RWPE1 (cell line): ENCODE results near the gene EFHC1.

Experiments used
- CTCF ChIA-PET: fragments of 350-600 bp; sonication (Branson Sonifier 250); formaldehyde crosslinking; extraction: SDS; loops from one replicate; lab custom pipeline; 2021; lab: Yijun Ruan, JAX
- POLR2A ChIA-PET: fragments of 400-600 bp; formaldehyde crosslinking; extraction: SDS; loops from one replicate; lab custom pipeline; 2020; ENCODE audit warnings: antibody characterized with exemption; ENCODE audit not compliant: low non-redundant PET; lab: Yijun Ruan, JAX
- DNase-seq: peaks from one replicate; pipeline ENCODE4 v3.0.0; 2012; ENCODE audit warnings: low spot score
- H3K27ac ChIP-seq: fragments of 450-650 bp; 2 replicates; pipeline ENCODE4 v1.5.1; 2017
- TF ChIP-seq, protein P1 (sequence below): fragments of 450-650 bp; conservative IDR thresholded peaks from 2 replicates; pipeline ENCODE4 v1.5.1; 2017; ENCODE audit warnings: low read depth, mild to moderate bottlenecking

Gene EFHC1

DNA sequence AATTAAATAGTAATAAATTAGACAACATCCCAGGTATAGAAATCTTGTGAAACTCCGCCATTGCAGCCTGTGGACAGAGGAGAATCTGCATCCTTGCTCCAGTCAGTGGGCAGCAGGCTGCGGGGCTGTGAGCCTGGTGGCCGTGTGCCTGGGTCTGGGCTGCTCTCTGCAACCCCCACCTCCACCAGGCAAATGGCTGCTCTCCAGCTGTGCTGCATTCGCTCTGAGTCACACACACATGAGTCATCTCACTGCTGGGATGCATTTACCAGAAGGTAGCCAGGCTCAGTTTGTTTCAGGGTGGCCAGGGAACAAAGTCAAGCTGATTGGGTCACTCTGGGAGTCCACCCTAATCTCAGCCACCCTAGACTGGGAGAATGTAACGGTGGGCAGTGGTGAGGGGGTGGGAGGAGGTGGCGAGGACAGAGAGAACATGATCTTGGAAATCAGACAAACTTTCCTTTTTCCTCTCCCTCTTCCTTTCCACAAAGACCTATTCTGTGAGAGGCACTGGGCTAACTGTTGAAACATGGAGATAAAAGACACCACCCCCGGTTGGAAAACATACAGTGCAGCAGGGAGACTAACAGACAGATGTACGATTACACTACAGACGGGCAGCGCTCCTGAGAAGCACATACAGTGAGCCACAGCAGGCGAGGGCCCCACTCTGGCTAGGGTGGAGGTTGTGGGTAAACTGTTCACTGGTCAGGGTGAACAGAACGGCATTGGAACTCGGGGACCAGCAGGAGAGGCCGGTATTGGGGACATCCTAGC lies 97.5 kb downstream of the EFHC1 start:
- ChIA-PET CTCF (no interaction called here), POLR2A (no interaction called here)
- TF ChIP-seq, protein P1, sequence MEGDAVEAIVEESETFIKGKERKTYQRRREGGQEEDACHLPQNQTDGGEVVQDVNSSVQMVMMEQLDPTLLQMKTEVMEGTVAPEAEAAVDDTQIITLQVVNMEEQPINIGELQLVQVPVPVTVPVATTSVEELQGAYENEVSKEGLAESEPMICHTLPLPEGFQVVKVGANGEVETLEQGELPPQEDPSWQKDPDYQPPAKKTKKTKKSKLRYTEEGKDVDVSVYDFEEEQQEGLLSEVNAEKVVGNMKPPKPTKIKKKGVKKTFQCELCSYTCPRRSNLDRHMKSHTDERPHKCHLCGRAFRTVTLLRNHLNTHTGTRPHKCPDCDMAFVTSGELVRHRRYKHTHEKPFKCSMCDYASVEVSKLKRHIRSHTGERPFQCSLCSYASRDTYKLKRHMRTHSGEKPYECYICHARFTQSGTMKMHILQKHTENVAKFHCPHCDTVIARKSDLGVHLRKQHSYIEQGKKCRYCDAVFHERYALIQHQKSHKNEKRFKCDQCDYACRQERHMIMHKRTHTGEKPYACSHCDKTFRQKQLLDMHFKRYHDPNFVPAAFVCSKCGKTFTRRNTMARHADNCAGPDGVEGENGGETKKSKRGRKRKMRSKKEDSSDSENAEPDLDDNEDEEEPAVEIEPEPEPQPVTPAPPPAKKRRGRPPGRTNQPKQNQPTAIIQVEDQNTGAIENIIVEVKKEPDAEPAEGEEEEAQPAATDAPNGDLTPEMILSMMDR = no peak
- peak overlapping the region; percentile 98 for H3K27ac ChIP-seq
- peak; percentile 96 for DNase-seq

DNA sequence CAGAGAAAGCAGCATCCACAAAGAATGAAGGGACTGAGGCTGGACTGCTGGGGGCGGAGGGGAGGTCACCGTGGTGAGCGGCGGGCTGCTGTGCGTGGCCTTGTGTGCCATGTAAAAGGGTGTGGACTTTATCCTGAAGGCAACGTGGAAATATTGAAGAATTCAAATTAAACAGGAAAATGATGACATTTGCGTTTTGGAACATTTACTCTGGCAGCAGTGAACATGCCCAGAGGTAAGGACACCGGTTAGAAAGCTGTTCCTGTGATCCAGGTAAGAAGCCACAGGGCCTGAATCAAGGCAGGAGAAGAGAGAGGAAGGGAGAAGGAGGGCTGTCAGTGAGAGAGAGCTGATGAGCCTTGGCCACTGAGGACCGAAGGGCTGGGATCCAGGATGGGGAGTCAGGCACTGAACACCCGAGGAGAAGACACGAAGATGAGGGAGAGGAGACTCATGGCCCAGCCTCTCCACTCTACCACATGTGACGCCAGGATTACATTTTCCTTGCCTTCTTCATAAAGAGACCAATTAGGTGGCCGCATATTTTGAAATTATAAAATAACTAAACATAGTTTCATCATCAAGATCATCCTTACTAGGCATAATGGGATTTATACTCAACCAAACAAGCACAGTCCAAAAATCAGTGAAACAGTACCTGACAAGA lies 98.3 kb downstream of the EFHC1 start:
- ChIA-PET CTCF (no interaction called here), POLR2A (no interaction called here)
- H3K27ac ChIP-seq = peak overlapping the region; percentile 98
- no peak for DNase-seq
- TF ChIP-seq, protein P1 = no peak

DNA sequence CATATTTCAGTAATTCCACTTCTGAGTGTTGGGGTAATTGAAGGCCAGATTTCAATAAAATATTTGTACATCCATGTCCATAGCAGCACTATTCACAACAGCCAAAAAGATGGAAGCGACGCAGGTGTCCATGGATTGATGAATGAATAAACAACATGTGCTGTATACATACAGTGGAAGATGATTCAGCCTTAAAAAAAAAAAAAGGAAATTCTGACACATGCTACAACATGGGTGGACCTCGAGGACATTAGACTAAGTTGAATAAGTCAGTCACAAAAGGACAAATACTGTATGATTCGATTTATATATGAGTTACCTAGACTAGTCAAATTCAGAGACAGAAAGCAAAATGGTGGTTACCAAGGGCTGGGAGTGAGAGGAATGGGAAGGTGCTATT lies 99.5 kb downstream of the EFHC1 start:
- CTCF ChIA-PET = interaction anchor here (0.6 kb wide), 2 partner anchors 16 to 32 kb away, joined by 3 read pairs; no protein-coding TSS in a partner anchor
- no peak overlapping the region for H3K27ac ChIP-seq
- POLR2A ChIA-PET = no interaction called here
- DNase-seq = no peak
- TF ChIP-seq, protein P1 = no peak

DNA sequence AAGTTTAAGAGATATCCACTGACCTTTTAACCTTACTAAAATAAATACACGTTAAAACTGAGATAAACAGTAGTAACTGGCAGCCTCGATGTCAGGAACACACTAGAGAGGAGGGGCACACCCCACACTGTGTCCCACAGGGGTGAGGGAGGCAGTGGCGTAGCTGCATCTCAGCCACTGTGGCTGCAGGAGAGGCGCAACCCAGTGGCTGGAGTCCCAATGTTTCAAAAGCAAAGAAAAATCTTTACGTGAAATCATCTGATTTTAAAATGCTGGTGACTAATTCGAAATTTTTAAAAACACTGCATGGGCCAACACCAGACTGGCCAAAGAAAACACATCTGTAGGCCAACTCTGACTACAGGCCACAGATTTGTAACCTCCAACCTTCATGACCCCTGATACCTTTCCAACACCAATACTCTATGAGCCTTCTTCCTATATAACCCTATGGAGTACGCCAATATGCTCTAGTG lies 102.0 kb downstream of the EFHC1 start:
- TF ChIP-seq, protein P1 = no peak
- ChIA-PET CTCF (no interaction called here), POLR2A (interaction anchor here (0.9 kb wide), 1 partner anchor 55 kb away, joined by 3 read pairs; no protein-coding TSS in a partner anchor)
- peak overlapping the region; percentile 87 for H3K27ac ChIP-seq
- DNase-seq = no peak

DNA sequence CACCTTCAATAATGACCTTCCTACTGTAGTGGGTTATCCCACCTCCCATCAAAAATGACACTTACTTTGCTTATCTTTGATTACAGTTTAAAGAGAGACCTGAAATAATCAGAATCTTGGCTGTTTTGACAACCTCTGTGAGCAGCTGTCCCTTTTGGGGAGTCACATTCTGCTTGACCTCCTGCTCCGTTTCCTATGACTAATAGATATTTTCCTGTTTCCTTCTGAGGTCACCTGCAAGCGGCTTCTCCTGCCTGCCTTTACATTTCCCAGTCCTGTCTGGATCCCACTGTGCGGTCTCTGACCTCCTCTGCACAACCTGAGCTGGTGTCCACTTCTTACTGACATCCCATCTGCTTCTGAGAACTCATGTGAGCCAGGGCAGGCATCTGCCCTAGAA lies 102.5 kb downstream of the EFHC1 start:
- peak overlapping the region; percentile 87 for H3K27ac ChIP-seq
- POLR2A ChIA-PET = interaction anchor here (0.9 kb wide), 1 partner anchor 55 kb away, joined by 3 read pairs; no protein-coding TSS in a partner anchor
- TF ChIP-seq, protein P1 = no peak

DNA sequence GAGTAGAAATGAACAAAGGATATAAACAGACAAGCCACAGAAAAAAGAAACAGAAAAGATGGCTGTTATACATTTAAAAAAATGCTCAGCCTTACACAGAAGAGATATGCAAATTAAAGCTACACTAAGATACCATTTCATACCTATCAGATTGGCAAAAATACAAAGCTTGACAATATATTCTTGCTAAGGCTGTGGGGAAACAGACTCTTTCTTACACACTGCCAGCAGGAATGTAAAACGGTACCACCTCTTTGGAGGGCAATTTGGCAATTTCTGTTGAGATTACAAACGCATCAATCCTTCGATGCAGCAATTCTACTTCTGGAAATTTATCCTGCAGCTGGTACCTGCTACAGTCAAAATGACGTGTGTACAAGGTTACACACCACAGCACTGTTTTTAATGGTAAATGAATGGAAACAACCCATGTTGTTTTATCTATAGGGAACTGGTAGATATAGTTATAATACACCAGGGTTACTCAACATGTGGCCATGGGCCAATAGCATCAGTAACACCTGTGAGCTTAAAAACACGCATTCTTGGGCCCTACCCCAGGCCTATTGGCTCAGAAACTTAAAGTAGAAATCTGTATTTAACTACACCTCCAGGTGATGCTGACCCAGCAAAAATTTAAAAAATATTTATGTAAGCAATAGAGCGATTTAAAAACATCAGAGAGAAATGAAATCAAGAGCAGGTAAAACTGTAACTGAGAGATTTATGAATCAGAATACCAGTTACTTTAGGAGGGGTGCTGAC lies 103.4 kb downstream of the EFHC1 start:
- ChIA-PET POLR2A (interaction anchor here (0.9 kb wide), 1 partner anchor 54 kb away, joined by 3 read pairs; no protein-coding TSS in a partner anchor), CTCF (interaction anchor here (0.6 to 0.7 kb wide), 2 partner anchors 35 to 939 kb away, joined by 3 to 5 read pairs; no protein-coding TSS in a partner anchor)
- H3K27ac ChIP-seq = no peak overlapping the region
- TF ChIP-seq, protein P1 = no peak
- DNase-seq = no peak

More for the DNA sequence above, 102.5 kb downstream of the EFHC1 start:
- CTCF ChIA-PET = no interaction called here
- peak; percentile 20 for DNase-seq
